Astrocyte (in vitro differentiated cells and primary cell): ENCODE results near the gene CTBS.
A peak's percentile ranks its signal among the peaks of the same experiment; 100 is the strongest.

Source experiments
- CTCF ChIP-seq: IDR thresholded peaks from 2 replicates; pipeline ENCODE4 v1.5.1; 2011; ENCODE audit warnings: low read depth, mild to moderate bottlenecking, inconsistent platforms, low read length, moderate library complexity; ENCODE audit not compliant: insufficient read depth
- EZH2 ChIP-seq: IDR thresholded peaks from 2 replicates; pipeline ENCODE4 v1.6.1; 2012; ENCODE audit warnings: mild to moderate bottlenecking, low read length, inconsistent platforms; ENCODE audit not compliant: insufficient read depth

DNA sequence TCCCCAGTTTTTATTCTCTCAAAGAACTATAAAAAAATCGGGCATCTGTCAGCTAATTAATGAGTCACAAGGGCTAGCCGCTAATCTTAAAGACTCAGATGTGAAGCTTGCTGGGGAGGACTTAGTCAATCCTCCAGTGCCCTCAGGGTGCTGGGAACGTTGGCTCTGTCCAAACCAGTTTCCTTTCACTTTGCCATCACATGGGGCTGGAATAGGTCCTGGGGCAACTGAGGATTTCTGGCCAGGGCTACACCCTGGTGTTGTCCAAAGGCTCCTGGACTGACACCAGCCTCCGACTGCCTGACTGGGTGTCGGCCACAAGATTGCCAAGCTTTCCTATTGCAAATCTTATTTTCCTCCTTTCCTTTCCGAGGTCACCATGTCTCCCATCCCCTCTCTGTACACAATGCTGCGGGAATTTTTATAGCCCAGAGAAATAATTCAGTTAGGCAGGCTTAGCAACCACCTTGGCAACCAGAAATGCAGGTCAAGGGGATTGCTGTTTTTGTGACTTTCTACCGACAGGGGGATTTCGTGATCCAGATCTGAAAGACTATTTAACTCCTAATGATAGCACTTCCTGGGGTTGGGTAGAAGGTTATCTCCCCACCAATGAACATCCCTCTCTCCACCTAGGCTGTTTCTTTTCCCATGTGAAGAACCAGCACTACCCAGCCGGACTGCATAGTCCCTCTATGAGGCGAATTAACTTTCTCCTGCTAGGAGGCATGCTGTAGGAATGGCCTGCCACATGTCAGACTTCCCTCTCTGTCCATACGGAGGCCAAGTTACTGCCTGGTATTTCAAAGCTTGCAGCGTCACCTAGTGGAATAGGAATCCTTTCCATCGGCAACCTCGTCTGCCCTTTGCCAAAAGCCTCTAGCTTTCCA is 29.9 kb upstream of the CTBS start:
- TF ChIP-seq CTCF = peak; percentile 61
- no peak for TF ChIP-seq EZH2
